Nephron (organoid): ENCODE results near the gene KCNN4.

Experiments
- H3K27ac Mint-ChIP-seq, 3 experiments: 2 replicates each; pipeline ENCODE4 v1.8.0; 2020; ENCODE audit warnings: mixed read lengths in 3 of 3, mild to moderate bottlenecking in 2 of 3, moderate library complexity in 1 of 3
- H3K27me3 Mint-ChIP-seq: 2 replicates; pipeline ENCODE4 v1.8.0; 2021; ENCODE audit warnings: low read depth, mild to moderate bottlenecking, moderate library complexity, mixed read lengths
- H3K36me3 Mint-ChIP-seq: 2 replicates; pipeline ENCODE4 v1.8.0; 2020; ENCODE audit warnings: low read depth, mixed read lengths
- H3K4me1 Mint-ChIP-seq: 2 replicates; pipeline ENCODE4 v1.8.0; 2020; ENCODE audit warnings: mixed read lengths
- H3K4me3 Mint-ChIP-seq, 3 experiments: 2 replicates each; pipeline ENCODE4 v1.8.0; 2020; ENCODE audit warnings: mild to moderate bottlenecking in 3 of 3, mixed read lengths in 3 of 3, moderate library complexity in 2 of 3
- H3K9me3 Mint-ChIP-seq: 2 replicates; pipeline ENCODE4 v1.8.0; 2020; ENCODE audit warnings: mixed read lengths
- TF ChIP-seq, protein P1 (sequence below), 3 experiments: fragments of 200-600 bp; sonication (generic); IDR thresholded peaks; one replicate each; pipeline ENCODE4 v1.5.0; 2021; ENCODE audit warnings: antibody characterized with exemption in 3 of 3; ENCODE audit not compliant: unreplicated experiment in 3 of 3

KCNN4 gene

DNA sequence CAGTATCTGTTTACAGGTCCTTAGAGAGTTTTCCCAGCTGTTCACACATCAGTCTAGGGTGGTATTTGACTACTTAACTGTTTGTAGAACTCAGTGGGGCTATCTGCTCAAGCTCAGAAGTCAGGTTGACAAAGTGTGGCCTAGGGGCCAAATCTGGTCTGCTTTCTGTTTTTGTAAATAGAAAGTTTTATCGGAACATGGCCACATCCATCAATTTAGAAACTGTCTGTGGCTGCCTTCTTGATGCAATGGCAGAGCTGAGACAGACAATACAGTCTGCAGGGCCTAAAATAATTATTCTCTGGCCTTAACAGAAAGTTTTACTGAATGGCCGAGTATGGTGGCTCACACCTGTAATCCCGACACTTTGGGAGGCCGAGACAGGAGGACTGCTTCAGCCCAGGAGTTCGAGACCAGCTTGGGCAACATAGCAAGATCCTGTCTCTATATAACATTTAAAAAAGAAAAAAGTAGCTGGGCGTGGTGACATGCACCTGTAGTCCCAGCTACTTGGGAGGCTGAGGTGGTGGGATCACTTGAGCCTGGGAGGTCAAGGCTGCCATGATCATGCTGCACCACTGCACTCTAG, 28.4 kb downstream of the KCNN4 start:
- Mint-ChIP-seq H3K27ac (peak overlapping the region in 2 of 3 experiments; percentile 57 to 61), H3K9me3 (no peaks in the 10 kb centered on the region), H3K36me3 (peaks cover 38% of the 10 kb centered on the region), H3K4me1 (peaks cover 24% of the 10 kb centered on the region), H3K27me3 (no peaks in the 10 kb centered on the region), H3K4me3 (no peak overlapping the region)
- TF ChIP-seq, protein P1, sequence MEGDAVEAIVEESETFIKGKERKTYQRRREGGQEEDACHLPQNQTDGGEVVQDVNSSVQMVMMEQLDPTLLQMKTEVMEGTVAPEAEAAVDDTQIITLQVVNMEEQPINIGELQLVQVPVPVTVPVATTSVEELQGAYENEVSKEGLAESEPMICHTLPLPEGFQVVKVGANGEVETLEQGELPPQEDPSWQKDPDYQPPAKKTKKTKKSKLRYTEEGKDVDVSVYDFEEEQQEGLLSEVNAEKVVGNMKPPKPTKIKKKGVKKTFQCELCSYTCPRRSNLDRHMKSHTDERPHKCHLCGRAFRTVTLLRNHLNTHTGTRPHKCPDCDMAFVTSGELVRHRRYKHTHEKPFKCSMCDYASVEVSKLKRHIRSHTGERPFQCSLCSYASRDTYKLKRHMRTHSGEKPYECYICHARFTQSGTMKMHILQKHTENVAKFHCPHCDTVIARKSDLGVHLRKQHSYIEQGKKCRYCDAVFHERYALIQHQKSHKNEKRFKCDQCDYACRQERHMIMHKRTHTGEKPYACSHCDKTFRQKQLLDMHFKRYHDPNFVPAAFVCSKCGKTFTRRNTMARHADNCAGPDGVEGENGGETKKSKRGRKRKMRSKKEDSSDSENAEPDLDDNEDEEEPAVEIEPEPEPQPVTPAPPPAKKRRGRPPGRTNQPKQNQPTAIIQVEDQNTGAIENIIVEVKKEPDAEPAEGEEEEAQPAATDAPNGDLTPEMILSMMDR (IDR thresholded peaks at IDR 0.05; ENCODE audit: unreplicated experiment in 3 of 3) = no peak

DNA sequence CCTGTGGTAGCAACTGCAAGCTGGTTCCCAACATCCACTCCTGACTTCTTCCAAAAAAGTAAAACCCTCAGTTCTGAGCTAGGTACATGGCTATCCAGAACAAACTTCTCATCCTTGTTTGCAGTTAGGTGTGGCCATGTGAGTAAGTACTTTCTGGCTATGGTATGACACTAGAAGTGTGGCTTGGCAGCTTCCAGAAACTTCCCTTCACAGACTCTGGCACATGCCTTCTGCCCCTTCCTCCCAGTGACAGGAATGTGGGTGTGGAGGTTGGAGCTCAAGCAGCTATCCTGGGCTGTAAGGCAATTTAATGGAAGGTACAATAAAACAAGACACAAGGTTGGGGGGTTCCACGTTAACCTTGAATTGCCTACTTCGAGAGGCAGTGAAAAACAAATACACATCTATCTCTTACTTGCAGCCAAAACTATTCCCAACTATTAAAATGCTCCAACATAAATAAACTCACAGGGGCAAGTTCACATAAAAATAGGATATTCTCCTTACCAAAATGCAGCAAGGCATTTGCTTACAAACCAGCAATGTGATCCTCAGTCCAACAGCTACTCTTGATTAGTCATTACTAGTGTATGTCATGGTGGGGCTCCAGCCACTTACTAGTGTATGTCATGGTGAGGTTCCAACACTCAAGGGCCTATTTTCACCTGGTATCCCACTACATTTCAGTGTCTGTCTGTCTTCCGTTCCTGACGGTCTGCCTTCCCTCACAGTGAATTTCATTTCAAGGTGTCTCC, 29.1 kb downstream of the KCNN4 start:
- Mint-ChIP-seq H3K4me3 (peak overlapping the region in 1 of 3 experiments; percentile 23), H3K4me1 (peaks cover 24% of the 10 kb centered on the region), H3K36me3 (peaks cover 42% of the 10 kb centered on the region), H3K27me3 (no peaks in the 10 kb centered on the region), H3K9me3 (no peaks in the 10 kb centered on the region), H3K27ac (peak overlapping the region in 1 of 3 experiments; percentile 57)
- TF ChIP-seq, protein P1 (IDR thresholded peaks at IDR 0.05; ENCODE audit: unreplicated experiment in 3 of 3) = no peak

DNA sequence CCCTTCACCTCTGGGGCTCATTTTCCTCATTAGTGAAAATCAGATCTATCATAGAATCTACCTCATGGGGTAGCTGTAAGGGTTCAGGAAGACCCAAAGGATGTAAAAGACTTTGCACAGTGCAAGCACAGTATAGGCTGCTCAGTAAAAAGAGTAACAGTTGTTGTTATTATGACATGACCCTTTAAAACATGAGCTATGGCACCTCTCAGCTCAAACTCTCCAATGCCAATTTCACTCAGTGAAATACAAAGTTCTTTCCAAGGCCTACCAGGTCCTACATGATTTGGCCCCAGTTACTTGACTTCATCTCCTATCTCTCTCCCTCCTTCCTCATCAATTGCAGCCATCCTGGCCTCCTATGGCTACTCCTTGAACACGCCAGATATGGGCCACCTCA, 30.9 kb downstream of the KCNN4 start:
- H3K27me3 Mint-ChIP-seq = no peaks in the 10 kb centered on the region
- TF ChIP-seq, protein P1 (IDR thresholded peaks at IDR 0.05; ENCODE audit: unreplicated experiment in 3 of 3) = no peak
- no peak overlapping the region for H3K4me3 Mint-ChIP-seq
- H3K27ac Mint-ChIP-seq = no peak overlapping the region
- peaks cover 53% of the 10 kb centered on the region for H3K36me3 Mint-ChIP-seq
- H3K4me1 Mint-ChIP-seq = peaks cover 13% of the 10 kb centered on the region
- no peaks in the 10 kb centered on the region for H3K9me3 Mint-ChIP-seq

DNA sequence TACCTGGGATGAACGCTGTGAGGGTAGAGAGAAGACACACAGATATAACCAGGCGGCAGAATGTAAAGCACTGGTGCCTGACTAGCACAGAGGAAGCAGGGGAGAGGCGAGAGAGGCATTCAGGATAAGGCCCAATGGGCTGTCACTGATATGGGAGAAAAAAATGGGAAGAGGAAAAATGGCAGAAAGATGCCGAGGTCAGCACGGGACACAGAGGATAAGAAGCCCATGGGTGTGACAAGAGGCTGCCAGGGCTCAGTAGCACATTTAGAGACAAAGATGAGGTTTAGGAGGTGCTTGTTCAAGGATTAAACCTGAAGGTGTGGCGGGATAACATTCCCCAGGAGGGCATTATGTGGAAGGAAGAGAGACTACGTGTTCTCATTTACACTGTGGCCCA, 31.6 kb downstream of the KCNN4 start:
- Mint-ChIP-seq H3K27ac (no peak overlapping the region), H3K4me3 (no peak overlapping the region), H3K36me3 (peaks cover 61% of the 10 kb centered on the region), H3K4me1 (peaks cover 10% of the 10 kb centered on the region), H3K27me3 (no peaks in the 10 kb centered on the region), H3K9me3 (no peaks in the 10 kb centered on the region)
- TF ChIP-seq, protein P1 (IDR thresholded peaks at IDR 0.05; ENCODE audit: unreplicated experiment in 3 of 3) = no peak

DNA sequence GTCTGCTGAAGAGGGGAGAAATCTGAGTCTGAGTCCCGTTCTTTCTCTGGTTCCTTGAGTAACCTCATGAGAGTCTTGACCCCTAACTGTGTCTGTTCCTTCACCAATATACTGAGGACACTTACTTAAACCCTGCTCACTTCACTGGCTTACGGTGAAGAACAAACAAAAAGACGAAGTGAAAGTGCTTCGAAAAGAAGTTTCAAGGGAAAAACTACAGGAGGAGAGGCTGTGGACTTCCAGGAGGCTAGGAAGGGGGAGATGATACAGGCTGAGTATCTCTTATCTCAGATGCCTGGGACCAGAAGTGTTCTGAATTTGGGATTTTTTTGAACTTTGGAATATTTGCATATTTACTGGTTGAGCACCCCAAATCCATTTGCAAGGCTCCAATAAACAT, 32.1 kb downstream of the KCNN4 start:
- Mint-ChIP-seq H3K27ac (no peak overlapping the region), H3K9me3 (no peaks in the 10 kb centered on the region), H3K4me3 (no peak overlapping the region), H3K4me1 (peaks cover 6% of the 10 kb centered on the region), H3K27me3 (no peaks in the 10 kb centered on the region), H3K36me3 (peaks cover 66% of the 10 kb centered on the region)
- TF ChIP-seq, protein P1 (IDR thresholded peaks at IDR 0.05; ENCODE audit: unreplicated experiment in 3 of 3) = no peak

DNA sequence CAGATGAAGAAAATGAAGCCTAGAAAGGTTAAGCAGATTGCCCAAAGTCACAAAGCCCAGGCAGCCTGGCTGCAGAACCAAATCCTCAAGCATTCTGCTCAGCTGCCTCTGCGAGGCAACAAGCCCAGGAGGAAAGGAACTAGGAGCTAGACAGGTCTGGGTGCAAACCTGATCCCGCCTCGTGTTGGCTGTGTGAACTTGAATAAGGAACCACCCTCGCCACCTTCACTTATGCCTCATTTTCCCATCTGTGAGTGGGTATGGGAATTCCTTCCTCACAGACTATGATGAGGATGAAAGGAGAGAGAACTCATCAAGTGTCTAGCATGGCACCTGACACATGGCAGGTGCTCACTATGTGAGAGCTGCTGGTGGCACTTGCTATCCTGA, 32.6 kb downstream of the KCNN4 start:
- Mint-ChIP-seq H3K27me3 (no peaks in the 10 kb centered on the region), H3K4me3 (no peak overlapping the region), H3K27ac (no peak overlapping the region), H3K4me1 (peaks cover 6% of the 10 kb centered on the region), H3K36me3 (peaks cover 68% of the 10 kb centered on the region), H3K9me3 (no peaks in the 10 kb centered on the region)
- TF ChIP-seq, protein P1 (IDR thresholded peaks at IDR 0.05; ENCODE audit: unreplicated experiment in 3 of 3) = no peak
